Liver (tissue), 9 donors: ENCODE data around the gene RAD51B. TPM values are rescaled to one million over a fixed set of nuclear protein-coding genes. Genes with fewer than 3 reads are reported as not detected.
A peak's percentile ranks its signal among the peaks of the same experiment; 100 is the strongest.

Experiments used
- DNase-seq: peaks from one replicate; pipeline ENCODE4 v3.0.0-alpha.2; 2017; ENCODE audit warnings: low spot score
- H3K27ac ChIP-seq, 2 donors: one replicate each; pipeline ENCODE4 v1.7.0; 2013; ENCODE audit warnings: inconsistent platforms in 2 of 2, low read length in 2 of 2, control low read depth in 1 of 2, low read depth in 1 of 2, mild to moderate bottlenecking in 1 of 2
- H3K27me3 ChIP-seq, 4 donors: one replicate each; pipeline versions ENCODE4 v1.6.1 to v1.7.0; 2013; ENCODE audit warnings: low read length in 3 of 4, inconsistent platforms in 1 of 4, mild to moderate bottlenecking in 1 of 4, moderate library complexity in 1 of 4; ENCODE audit not compliant: control insufficient read depth in 4 of 4, insufficient read depth in 4 of 4
- H3K36me3 ChIP-seq, 4 donors: one replicate each; pipeline versions ENCODE4 v1.6.1 to v1.7.0; 2013; ENCODE audit warnings: low read length in 3 of 4, mild to moderate bottlenecking in 3 of 4, low read depth in 1 of 4, moderate library complexity in 1 of 4; ENCODE audit not compliant: control insufficient read depth in 4 of 4, insufficient read depth in 3 of 4
- H3K4me1 ChIP-seq, 4 donors: one replicate each; pipeline versions ENCODE4 v1.6.1 to v1.7.0; 2013; ENCODE audit warnings: low read length in 3 of 4, mild to moderate bottlenecking in 3 of 4, moderate library complexity in 1 of 4; ENCODE audit not compliant: control insufficient read depth in 4 of 4, insufficient read depth in 4 of 4
- H3K4me3 ChIP-seq, 3 donors: one replicate each; pipeline versions ENCODE4 v1.6.1 to v1.7.0; 2013; ENCODE audit warnings: low read length in 3 of 3, control low read depth in 1 of 3, low read depth in 1 of 3, mild to moderate bottlenecking in 1 of 3
- H3K9ac ChIP-seq, 2 donors: one replicate each; pipeline ENCODE4 v1.7.0; 2013; ENCODE audit warnings: low read length in 2 of 2, mild to moderate bottlenecking in 2 of 2, moderate library complexity in 2 of 2, control low read depth in 1 of 2, low read depth in 1 of 2
- H3K9me3 ChIP-seq, 4 donors: one replicate each; pipeline versions ENCODE4 v1.6.1 to v1.7.0; 2013; ENCODE audit warnings: low read length in 3 of 4; ENCODE audit not compliant: control insufficient read depth in 4 of 4
- CTCF ChIP-seq: fragments of 150-350 bp; IDR thresholded peaks from 2 replicates; pipeline ENCODE4 v1.5.1; 2017; ENCODE audit warnings: improper control_type of control experiment, low read depth, low read length; ENCODE audit not compliant: missing input control
- EGR1 ChIP-seq, 2 donors: IDR thresholded peaks; 2 replicates each; pipeline ENCODE4 v1.6.1; 2016 to 2018; ENCODE audit warnings: antibody characterized with exemption in 2 of 2, low read depth in 2 of 2
- FOXA1 ChIP-seq: IDR thresholded peaks from 2 replicates; pipeline ENCODE4 v1.6.1; 2016; ENCODE audit warnings: antibody characterized with exemption
- GABPA ChIP-seq, 2 donors: IDR thresholded peaks in 1 of 2; conservative IDR thresholded peaks in 1 of 2; 2 replicates each; pipeline ENCODE4 v1.6.1; 2016; ENCODE audit warnings: antibody characterized with exemption in 2 of 2, mild to moderate bottlenecking in 1 of 2, moderate library complexity in 1 of 2
- HNF4A ChIP-seq, 2 donors: conservative IDR thresholded peaks; 2 replicates each; pipeline ENCODE4 v1.6.1; 2016; ENCODE audit warnings: antibody characterized with exemption in 2 of 2, mild to moderate bottlenecking in 2 of 2
- JUND ChIP-seq, 2 donors: IDR thresholded peaks; 2 replicates each; pipeline ENCODE4 v1.6.1; 2016; ENCODE audit warnings: antibody characterized with exemption in 2 of 2
- NR2F2 ChIP-seq: IDR thresholded peaks from 2 replicates; pipeline ENCODE4 v1.6.1; 2016; ENCODE audit warnings: antibody characterized with exemption
- RAD21 ChIP-seq, 2 donors: IDR thresholded peaks; 2 replicates each; pipeline ENCODE4 v1.6.1; 2016; ENCODE audit warnings: antibody characterized with exemption in 2 of 2, mild to moderate bottlenecking in 2 of 2
- TAF1 ChIP-seq: conservative IDR thresholded peaks from 2 replicates; pipeline ENCODE4 v1.6.1; 2016; ENCODE audit warnings: antibody characterized with exemption, mild to moderate bottlenecking
- YY1 ChIP-seq: IDR thresholded peaks from 2 replicates; pipeline ENCODE4 v1.6.1; 2016; ENCODE audit warnings: antibody characterized with exemption, mild to moderate bottlenecking
- WGBS: extraction: QIAGEN DNeasy Blood & Tissue Kit; methylation state at CpG from one replicate; pipeline ENCODE4 v1.1.7; 2013; 5-methylcytosine and 5-hydroxymethylcytosine counted together
- polyA plus RNA-seq, 2 donors: library from polyadenylated mRNA; stranded (reverse) in 1 of 2; unstranded in 1 of 2; fragments of 200-250 nt in 1 of 2; fragments of >200 nt in 1 of 2; fragmentation: Nextera tagmentation in 1 of 2; extraction: Ambion mirVana in 1 of 2; gene quantifications; one replicate each; pipeline versions ENCODE4 v1.2.1 to v1.2.3, GENCODE V29; 2013 to 2015
- total RNA-seq, 2 donors: library from RNA; depleted of rRNA; stranded (reverse); fragments of >200 nt; gene quantifications; one replicate each; pipeline ENCODE4 v1.2.3, GENCODE V29; 2014
- TF ChIP-seq, protein P1 (sequence below): IDR thresholded peaks from 2 replicates; pipeline ENCODE4 v1.6.1; 2016; ENCODE audit warnings: antibody characterized with exemption
- TF ChIP-seq, protein P2 (sequence below): IDR thresholded peaks from 2 replicates; pipeline ENCODE4 v1.6.1; 2016; ENCODE audit warnings: antibody characterized with exemption
- donor health status: healthy.
- donor health status: healthy.
- donor health status: healthy.
- donor health status: healthy.
- donor health status: healthy.

Gene RAD51B
- total and polyA plus RNA-seq, 4 donors, result 0.81 to 12.9 (median 2.4) TPM

DNA sequence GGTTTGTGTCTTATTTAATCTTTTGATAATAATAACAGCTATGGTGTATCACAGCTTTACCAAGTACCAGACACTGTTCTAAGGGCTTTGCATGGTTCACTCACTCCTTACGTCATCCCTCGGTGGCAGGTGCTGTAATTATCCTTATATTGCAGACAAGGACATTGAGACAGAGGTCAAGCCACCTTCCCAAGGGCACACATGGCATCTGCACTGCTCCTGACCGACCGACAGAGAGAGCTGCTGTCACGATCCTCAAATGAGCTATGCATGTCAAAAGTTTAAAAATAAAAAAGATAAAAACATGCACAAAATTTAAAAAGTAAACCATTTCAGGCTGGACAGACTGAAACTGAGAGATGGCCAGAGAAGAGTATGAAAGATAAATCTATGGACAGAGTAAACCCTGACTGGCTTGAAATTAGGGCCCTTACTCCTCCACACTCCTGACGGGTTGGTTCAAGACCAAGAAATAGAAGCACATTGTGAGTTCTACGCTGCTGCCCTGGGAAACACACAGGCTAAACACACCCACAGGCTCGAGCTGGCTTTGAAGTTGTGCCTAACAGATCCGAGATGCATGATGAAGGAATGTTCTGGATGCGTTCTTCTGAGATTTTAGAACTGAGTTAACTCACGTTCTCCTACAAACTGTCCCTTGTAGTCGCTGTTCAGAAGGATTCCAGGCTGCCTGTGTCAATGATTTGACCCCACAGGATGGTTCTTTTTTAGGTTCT lies 704.6 kb downstream of the RAD51B start:
- H3K9me3 ChIP-seq, result no peaks in the 10 kb centered on the region
- no peak for DNase-seq
- peaks cover 18 to 62% (median 48%) of the 10 kb centered on the region in 4 donors for H3K4me1 ChIP-seq
- H3K4me3 ChIP-seq, result no peak overlapping the region
- H3K36me3 ChIP-seq, result no peaks in the 10 kb centered on the region
- 85% methylated on average over 12 of the region's 12 CpGs for WGBS
- H3K27ac ChIP-seq, result no peak overlapping the region
- H3K27me3 ChIP-seq, result no peaks in the 10 kb centered on the region
- H3K9ac ChIP-seq, result no peak overlapping the region
- TF ChIP-seq EGR1 (IDR thresholded peaks at IDR 0.05; ENCODE audit: low read depth in 2 of 2), result no peak
- no peak for TF ChIP-seq GABPA (IDR thresholded peaks at IDR 0.05 in 1 of 2, conservative IDR thresholded peaks at IDR 0.05 in 1 of 2)
- no peak for TF ChIP-seq TAF1
- TF ChIP-seq, protein P1, sequence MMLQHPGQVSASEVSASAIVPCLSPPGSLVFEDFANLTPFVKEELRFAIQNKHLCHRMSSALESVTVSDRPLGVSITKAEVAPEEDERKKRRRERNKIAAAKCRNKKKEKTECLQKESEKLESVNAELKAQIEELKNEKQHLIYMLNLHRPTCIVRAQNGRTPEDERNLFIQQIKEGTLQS, result no peak
- no peak for TF ChIP-seq YY1
- peak; percentile 58 to 67 for TF ChIP-seq RAD21 (IDR thresholded peaks at IDR 0.05)
- peak; percentile 28 for TF ChIP-seq CTCF
- no peak for TF ChIP-seq JUND (IDR thresholded peaks at IDR 0.05)
- TF ChIP-seq, protein P2, sequence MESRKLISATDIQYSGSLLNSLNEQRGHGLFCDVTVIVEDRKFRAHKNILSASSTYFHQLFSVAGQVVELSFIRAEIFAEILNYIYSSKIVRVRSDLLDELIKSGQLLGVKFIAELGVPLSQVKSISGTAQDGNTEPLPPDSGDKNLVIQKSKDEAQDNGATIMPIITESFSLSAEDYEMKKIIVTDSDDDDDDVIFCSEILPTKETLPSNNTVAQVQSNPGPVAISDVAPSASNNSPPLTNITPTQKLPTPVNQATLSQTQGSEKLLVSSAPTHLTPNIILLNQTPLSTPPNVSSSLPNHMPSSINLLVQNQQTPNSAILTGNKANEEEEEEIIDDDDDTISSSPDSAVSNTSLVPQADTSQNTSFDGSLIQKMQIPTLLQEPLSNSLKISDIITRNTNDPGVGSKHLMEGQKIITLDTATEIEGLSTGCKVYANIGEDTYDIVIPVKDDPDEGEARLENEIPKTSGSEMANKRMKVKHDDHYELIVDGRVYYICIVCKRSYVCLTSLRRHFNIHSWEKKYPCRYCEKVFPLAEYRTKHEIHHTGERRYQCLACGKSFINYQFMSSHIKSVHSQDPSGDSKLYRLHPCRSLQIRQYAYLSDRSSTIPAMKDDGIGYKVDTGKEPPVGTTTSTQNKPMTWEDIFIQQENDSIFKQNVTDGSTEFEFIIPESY, result no peak
- no peak for TF ChIP-seq NR2F2

- H3K36me3 ChIP-seq, result no peaks in the 10 kb centered on the region
- TF ChIP-seq RAD21 (IDR thresholded peaks at IDR 0.05) (no peak), TAF1 (no peak), FOXA1 (no peak), HNF4A (conservative IDR thresholded peaks at IDR 0.05) (no peak), CTCF (no peak), JUND (IDR thresholded peaks at IDR 0.05) (no peak)
- H3K9me3 ChIP-seq, result peaks cover 0 to 5% (median 0%) of the 10 kb centered on the region in 4 donors
- no peak overlapping the region for H3K27ac ChIP-seq
- no peak overlapping the region for H3K9ac ChIP-seq
- 96% methylated on average over 4 of the region's 4 CpGs for WGBS
- H3K4me3 ChIP-seq, result no peak overlapping the region
- H3K4me1 ChIP-seq, result peaks cover 10 to 51% (median 37%) of the 10 kb centered on the region in 4 donors
- H3K27me3 ChIP-seq, result no peaks in the 10 kb centered on the region
- no peak for DNase-seq
Measured at GRCh38 chr14:68525516-68525915, 705.9 kb downstream of the RAD51B start.
